Measurements from ENCODE around the gene FDX2.

FDX2 gene

DNA sequence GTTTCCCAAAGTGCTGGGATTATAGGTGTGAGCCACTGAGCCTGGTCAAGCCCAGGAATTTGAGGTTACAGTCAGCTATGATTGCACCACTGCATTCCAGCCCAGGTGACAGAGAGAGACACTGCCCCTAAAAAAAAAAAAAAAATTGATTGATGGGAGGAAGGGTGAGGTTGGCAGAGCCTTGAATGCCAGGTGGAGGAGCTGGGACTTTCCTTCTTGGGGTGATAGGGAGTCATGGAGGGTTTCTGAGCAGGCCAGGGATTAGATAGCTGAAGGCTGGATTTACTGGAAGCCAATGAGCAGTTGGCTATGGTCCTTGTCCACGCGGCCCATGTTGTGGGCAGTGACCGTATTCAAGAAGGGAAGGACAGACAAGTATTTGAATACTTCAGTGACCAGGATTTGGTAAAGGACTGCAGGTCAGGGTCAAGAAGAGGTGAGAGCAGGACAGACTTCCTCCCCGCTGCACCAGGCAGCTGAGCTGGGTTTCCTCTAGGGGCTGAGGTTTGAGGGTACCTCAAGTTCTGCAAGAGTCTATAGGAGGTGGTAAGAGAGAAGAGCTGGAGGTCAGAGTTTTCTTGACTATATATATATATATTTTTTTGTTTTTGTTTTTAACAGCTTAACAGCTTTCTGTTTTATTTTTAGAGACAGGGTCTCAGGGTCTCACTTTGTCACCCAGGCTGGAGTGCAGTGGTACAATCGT lies 35.9 kb downstream of the FDX2 start:
- H3K4me3 ChIP-seq (ENCODE audit: low read depth, low read length), result no peak overlapping the region
- TF ChIP-seq, protein P1, sequence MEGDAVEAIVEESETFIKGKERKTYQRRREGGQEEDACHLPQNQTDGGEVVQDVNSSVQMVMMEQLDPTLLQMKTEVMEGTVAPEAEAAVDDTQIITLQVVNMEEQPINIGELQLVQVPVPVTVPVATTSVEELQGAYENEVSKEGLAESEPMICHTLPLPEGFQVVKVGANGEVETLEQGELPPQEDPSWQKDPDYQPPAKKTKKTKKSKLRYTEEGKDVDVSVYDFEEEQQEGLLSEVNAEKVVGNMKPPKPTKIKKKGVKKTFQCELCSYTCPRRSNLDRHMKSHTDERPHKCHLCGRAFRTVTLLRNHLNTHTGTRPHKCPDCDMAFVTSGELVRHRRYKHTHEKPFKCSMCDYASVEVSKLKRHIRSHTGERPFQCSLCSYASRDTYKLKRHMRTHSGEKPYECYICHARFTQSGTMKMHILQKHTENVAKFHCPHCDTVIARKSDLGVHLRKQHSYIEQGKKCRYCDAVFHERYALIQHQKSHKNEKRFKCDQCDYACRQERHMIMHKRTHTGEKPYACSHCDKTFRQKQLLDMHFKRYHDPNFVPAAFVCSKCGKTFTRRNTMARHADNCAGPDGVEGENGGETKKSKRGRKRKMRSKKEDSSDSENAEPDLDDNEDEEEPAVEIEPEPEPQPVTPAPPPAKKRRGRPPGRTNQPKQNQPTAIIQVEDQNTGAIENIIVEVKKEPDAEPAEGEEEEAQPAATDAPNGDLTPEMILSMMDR (IDR thresholded peaks at IDR 0.05; ENCODE audit: insufficient read depth, low read depth, low read length, missing control alignments), result no peak
- DNase-seq (ENCODE audit: low read depth), result no peak

DNA sequence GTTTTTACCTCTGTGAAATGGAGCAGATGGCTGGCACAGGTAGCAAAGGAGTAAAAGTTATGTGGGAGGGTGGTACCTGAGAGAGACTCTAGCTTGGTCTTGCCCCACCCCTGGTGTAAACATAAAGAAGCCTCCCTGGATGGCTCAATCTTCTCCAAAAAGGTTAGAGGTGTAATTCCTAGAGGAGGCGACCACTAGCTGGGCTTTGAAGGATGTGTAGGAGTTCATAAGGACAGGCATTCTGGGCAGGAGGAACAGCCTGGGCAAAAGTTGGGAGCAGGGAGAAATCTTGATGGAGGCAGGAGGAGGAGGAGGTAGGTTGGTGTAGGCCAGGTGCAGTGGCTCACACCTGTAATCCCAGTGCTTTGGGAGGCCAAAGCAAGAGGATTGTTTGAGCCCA lies 36.9 kb downstream of the FDX2 start:
- TF ChIP-seq, protein P1 (IDR thresholded peaks at IDR 0.05; ENCODE audit: insufficient read depth, low read depth, low read length, missing control alignments), result no peak
- no peak for DNase-seq (ENCODE audit: low read depth)
- H3K4me3 ChIP-seq (ENCODE audit: low read depth, low read length), result no peak overlapping the region

DNA sequence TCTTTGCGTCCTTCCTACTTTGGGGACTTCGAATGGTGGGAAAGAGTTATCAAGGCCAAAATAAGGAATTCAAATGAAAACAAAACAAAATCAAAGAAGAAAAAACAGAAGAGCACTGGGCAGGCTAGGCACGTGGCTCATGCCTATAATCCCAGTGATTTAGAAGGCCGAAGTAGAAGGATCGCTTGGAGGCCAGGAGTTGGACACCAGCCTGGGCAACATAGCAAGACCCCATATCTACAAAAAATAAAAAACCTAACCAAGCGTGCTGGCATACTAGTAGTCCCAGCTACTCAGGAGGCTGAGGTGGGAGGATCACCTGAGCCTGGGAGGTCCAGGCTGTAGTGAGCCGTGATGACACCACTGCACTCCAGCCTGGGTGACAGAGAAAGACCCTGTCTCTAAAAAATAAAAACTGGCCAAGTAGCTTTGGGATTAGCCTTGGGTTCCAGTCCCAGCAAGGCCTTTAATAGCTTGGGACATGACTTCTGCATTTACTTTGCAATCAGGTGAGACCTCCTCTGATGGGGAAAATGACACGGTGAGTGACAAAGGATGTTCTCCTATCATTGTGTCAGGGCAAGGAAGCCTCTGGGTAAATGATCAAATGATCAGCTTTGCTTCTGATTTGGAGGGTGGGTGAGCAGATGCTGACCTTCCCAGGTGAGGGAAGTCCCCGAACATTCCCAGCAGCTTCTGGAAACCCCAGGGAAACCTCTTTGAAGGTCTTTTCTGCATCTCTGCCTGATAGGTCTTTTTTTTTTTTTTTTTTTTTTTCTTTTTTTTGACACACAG lies 37.8 kb downstream of the FDX2 start:
- TF ChIP-seq, protein P1 (IDR thresholded peaks at IDR 0.05; ENCODE audit: insufficient read depth, low read depth, low read length, missing control alignments), result no peak
- DNase-seq (ENCODE audit: low read depth), result no peak
- H3K4me3 ChIP-seq (ENCODE audit: low read depth, low read length), result no peak overlapping the region

DNA sequence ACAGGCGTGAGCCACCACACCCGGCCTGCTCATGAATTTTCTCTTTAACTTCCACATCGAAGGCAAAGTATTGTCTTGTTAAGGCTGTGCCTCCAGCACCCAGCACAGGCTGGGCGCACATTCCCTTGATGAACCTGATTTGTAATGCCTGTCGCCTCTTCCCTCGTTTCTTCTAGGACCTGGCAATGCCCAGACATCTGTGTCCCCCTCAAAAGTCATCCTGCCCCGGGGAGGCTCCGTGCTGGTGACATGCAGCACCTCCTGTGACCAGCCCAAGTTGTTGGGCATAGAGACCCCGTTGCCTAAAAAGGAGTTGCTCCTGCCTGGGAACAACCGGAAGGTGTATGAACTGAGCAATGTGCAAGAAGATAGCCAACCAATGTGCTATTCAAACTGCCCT lies 41.2 kb downstream of the FDX2 start:
- peak overlapping the region; percentile 69 for H3K4me3 ChIP-seq (ENCODE audit: low read depth, low read length)
- TF ChIP-seq, protein P1 (IDR thresholded peaks at IDR 0.05; ENCODE audit: insufficient read depth, low read depth, low read length, missing control alignments), result no peak
- DNase-seq (ENCODE audit: low read depth), result no peak

DNA sequence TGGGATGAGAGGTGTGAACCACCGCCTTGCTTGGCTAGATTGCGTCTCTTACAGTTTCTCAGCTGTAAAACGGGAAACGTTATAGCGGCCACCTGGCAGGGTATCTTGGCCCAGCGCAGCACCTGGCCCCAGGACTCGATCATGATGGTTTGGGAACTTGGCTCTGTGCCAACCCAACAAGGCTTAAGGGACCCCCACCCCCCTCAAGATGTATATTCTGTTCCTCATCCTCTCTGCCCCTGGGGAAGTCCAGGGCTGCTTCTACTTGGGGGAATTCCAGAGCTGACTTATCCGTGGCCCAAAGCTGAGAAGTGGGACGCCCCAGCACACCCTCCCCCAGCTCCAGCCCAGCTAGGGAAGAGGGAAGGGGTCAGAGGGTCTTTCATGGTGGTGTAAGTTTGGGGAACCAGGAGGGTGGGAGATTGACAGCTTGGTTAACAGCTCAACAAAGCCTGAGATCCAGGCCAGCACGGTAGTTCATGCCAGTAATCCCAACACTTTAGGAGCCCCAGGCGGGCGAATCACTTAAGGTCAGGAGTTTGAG lies 44.2 kb downstream of the FDX2 start:
- TF ChIP-seq, protein P1 (IDR thresholded peaks at IDR 0.05; ENCODE audit: insufficient read depth, low read depth, low read length, missing control alignments), result no peak
- H3K4me3 ChIP-seq (ENCODE audit: low read depth, low read length), result peak overlapping the region; percentile 69
- peak; percentile 92 for DNase-seq (ENCODE audit: low read depth)

DNA sequence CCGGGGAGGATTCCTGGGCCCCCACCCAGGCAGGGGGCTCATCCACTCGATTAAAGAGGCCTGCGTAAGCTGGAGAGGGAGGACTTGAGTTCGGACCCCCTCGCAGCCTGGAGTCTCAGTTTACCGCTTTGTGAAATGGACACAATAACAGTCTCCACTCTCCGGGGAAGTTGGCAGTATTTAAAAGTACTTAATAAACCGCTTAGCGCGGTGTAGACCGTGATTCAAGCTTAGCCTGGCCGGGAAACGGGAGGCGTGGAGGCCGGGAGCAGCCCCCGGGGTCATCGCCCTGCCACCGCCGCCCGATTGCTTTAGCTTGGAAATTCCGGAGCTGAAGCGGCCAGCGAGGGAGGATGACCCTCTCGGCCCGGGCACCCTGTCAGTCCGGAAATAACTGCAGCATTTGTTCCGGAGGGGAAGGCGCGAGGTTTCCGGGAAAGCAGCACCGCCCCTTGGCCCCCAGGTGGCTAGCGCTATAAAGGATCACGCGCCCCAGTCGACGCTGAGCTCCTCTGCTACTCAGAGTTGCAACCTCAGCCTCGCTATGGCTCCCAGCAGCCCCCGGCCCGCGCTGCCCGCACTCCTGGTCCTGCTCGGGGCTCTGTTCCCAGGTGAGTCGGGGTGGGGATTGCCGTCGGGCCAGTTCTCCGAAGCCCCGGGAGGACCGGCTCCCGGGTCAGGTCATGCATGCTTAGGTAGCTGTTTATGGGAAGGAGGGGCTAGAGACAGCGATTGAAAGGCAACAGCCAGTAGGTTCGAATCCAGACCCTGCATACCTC lies 45.0 kb downstream of the FDX2 start, which contains the start of gene ICAM1:
ICAM1 (plus strand) TSS at position 505 of the 779 bp plus-strand sequence; CDS start at position 545, 40 bp downstream.
- peak within 1 kb of the TSS; percentile 69 for H3K4me3 ChIP-seq (ENCODE audit: low read depth, low read length)
- peak; percentile 95 for DNase-seq (ENCODE audit: low read depth)
- TF ChIP-seq, protein P1 (IDR thresholded peaks at IDR 0.05; ENCODE audit: insufficient read depth, low read depth, low read length, missing control alignments), result no peak

All from GM12865 (cell line).